AG04449 (cell line): ENCODE measurements around the gene TMC1.

ENCODE experiments used
- CTCF ChIA-PET: fragments of 350-600 bp; formaldehyde crosslinking; extraction: SDS; loops from one replicate; lab custom pipeline; 2021; ENCODE audit warnings: antibody characterized with exemption; lab: Yijun Ruan, JAX
- POLR2A ChIA-PET: fragments of 400-600, 350-600 bp; formaldehyde crosslinking; extraction: SDS; loops from one replicate; lab custom pipeline; 2020; ENCODE audit warnings: antibody characterized with exemption, inconsistent platforms; lab: Yijun Ruan, JAX
- DNase-seq: peaks from one replicate; pipeline ENCODE4 v3.0.0-alpha.2; 2010; ENCODE audit warnings: low read depth, low spot score
- H3K4me3 ChIP-seq: 2 replicates; pipeline ENCODE4 v1.5.1; 2011; ENCODE audit warnings: low read depth, mild to moderate bottlenecking, control low read depth, low read length
- CTCF ChIP-seq: IDR thresholded peaks from one replicate; pipeline ENCODE4 v1.5.1; 2011; ENCODE audit warnings: mild to moderate bottlenecking, moderate library complexity, low read length, control low read depth, inconsistent platforms; ENCODE audit not compliant: insufficient read depth; ENCODE audit errors: missing control alignments

Gene TMC1

GRCh38 chr9:72643651-72644050, 122.2 kb downstream of the TMC1 start:
- no peak for TF ChIP-seq CTCF
- no peak for DNase-seq
- CTCF ChIA-PET: no interaction called here
- no peak overlapping the region for H3K4me3 ChIP-seq
- POLR2A ChIA-PET: no interaction called here

GRCh38 chr9:72646061-72646460, 124.7 kb downstream of the TMC1 start:
- no peak overlapping the region for H3K4me3 ChIP-seq
- TF ChIP-seq CTCF: no peak
- ChIA-PET CTCF (no interaction called here), POLR2A (no interaction called here)
- no peak for DNase-seq

GRCh38 chr9:72648324-72649126, 127.1 kb downstream of the TMC1 start:
- TF ChIP-seq CTCF: no peak
- DNase-seq: no peak
- CTCF ChIA-PET: no interaction called here
- no peak overlapping the region for H3K4me3 ChIP-seq
- POLR2A ChIA-PET: no interaction called here

- ChIA-PET CTCF (no interaction called here), POLR2A (no interaction called here)
- no peak overlapping the region for H3K4me3 ChIP-seq
- no peak for DNase-seq
- no peak for TF ChIP-seq CTCF
Measured at GRCh38 chr9:72649127-72649442, 127.7 kb downstream of the TMC1 start.

- CTCF ChIA-PET: interaction anchor here (1.3 to 1.8 kb wide), 2 partner anchors 16 to 369 kb away, joined by 3 to 4 read pairs; no protein-coding TSS in a partner anchor
- POLR2A ChIA-PET: no interaction called here
- TF ChIP-seq CTCF: no peak
- DNase-seq: no peak
- H3K4me3 ChIP-seq: no peak overlapping the region
Measured at GRCh38 chr9:72650206-72650605, 128.8 kb downstream of the TMC1 start.

- no peak for TF ChIP-seq CTCF
- ChIA-PET CTCF (no interaction called here), POLR2A (no interaction called here)
- no peak overlapping the region for H3K4me3 ChIP-seq
- DNase-seq: no peak
Measured at GRCh38 chr9:72656021-72656420, 134.6 kb downstream of the TMC1 start.
